K562 (cell line): Measurements from ENCODE around the gene HSD17B8. TPM values are rescaled to one million over a fixed set of nuclear protein-coding genes. Genes with fewer than 3 reads are reported as not detected.

Experiments
- CCAR2 ChIP-seq: fragments of 200-400 bp; formaldehyde crosslinking; IDR thresholded peaks from 2 replicates; pipeline ENCODE4 v1.6.1; 2017; ENCODE audit warnings: mild to moderate bottlenecking, low read depth, low read length
- CEBPB ChIP-seq: fragments of 450-650 bp; IDR thresholded peaks from 2 replicates; pipeline ENCODE4 v1.6.1; 2016; ENCODE audit warnings: missing genetic modification characterization, missing compliant biosample characterization
- CREM ChIP-seq: IDR thresholded peaks from 2 replicates; pipeline ENCODE4 v1.6.1; 2014; ENCODE audit warnings: antibody characterized with exemption, low read depth
- DNMT1 ChIP-seq: fragments of 450-650 bp; IDR thresholded peaks from 2 replicates; pipeline ENCODE4 v1.6.1; 2016; ENCODE audit warnings: antibody characterized with exemption, mild to moderate bottlenecking
- ETV6 ChIP-seq, 3 experiments: fragments of 150-350 bp in 1 of 3; sonication (generic) in 1 of 3; formaldehyde crosslinking in 1 of 3; IDR thresholded peaks; 2 replicates each; pipeline versions ENCODE4 v1.6.1 to v1.8.0; 2014 to 2022; ENCODE audit warnings: borderline replicate concordance in 2 of 3, low read depth in 2 of 3, antibody characterized with exemption in 1 of 3, low read length in 1 of 3, mild to moderate bottlenecking in 1 of 3, missing genetic modification reagents in 1 of 3
- EWSR1 ChIP-seq: fragments of 450-650 bp; IDR thresholded peaks from 2 replicates; pipeline ENCODE4 v1.6.1; 2018; ENCODE audit warnings: borderline replicate concordance, mild to moderate bottlenecking, low read depth, moderate library complexity; ENCODE audit not compliant: partially characterized antibody
- FOXJ2 ChIP-seq: fragments of 200-800 bp; sonication (Bioruptor generic); IDR thresholded peaks from 2 replicates; pipeline ENCODE4 v1.6.1; 2016; ENCODE audit warnings: missing genetic modification characterization, missing compliant biosample characterization
- FOXJ3 ChIP-seq: sonication (generic); formaldehyde crosslinking; IDR thresholded peaks from 2 replicates; pipeline ENCODE4 v1.4.0; 2020; ENCODE audit warnings: mild to moderate bottlenecking, missing genetic modification reagents
- GABPB2 ChIP-seq: fragments of 250-450 bp; sonication (Bioruptor Pico); conservative IDR thresholded peaks from 2 replicates; pipeline ENCODE4 v1.5.1; 2021; ENCODE audit warnings: mild to moderate bottlenecking
- HDAC1 ChIP-seq, 2 experiments: fragments of 450-650 bp; IDR thresholded peaks; 2 replicates each; pipeline ENCODE4 v1.6.1; 2016 to 2017; ENCODE audit warnings: inconsistent platforms in 1 of 2, mild to moderate bottlenecking in 1 of 2, moderate library complexity in 1 of 2
- HNRNPUL1 ChIP-seq: fragments of 200-400 bp; formaldehyde crosslinking; IDR thresholded peaks from 2 replicates; pipeline ENCODE4 v1.6.1; 2017; ENCODE audit warnings: low read length
- HOMEZ ChIP-seq: fragments of 250-450 bp; sonication (Bioruptor Pico); IDR thresholded peaks from 2 replicates; pipeline ENCODE4 v1.4.0; 2020; ENCODE audit warnings: mild to moderate bottlenecking, moderate library complexity
- KAT2B ChIP-seq: IDR thresholded peaks from one replicate; pipeline ENCODE4 v1.6.1; 2012; ENCODE audit warnings: low read depth, mild to moderate bottlenecking, control low read depth, inconsistent platforms, low read length, moderate library complexity
- MEIS2 ChIP-seq: fragments of 450-650 bp; IDR thresholded peaks from 2 replicates; pipeline ENCODE4 v1.6.1; 2014; ENCODE audit warnings: mild to moderate bottlenecking; ENCODE audit not compliant: partially characterized antibody
- PRDM10 ChIP-seq: fragments of 450-650 bp; IDR thresholded peaks from 2 replicates; pipeline ENCODE4 v1.6.1; 2018; ENCODE audit not compliant: partially characterized antibody
- PURB ChIP-seq: sonication (generic); formaldehyde crosslinking; IDR thresholded peaks from 2 replicates; pipeline ENCODE4 v1.9.0; 2021; ENCODE audit warnings: low read depth, mild to moderate bottlenecking, missing genetic modification reagents
- SIN3A ChIP-seq, 2 experiments: fragments of 150-350 bp in 1 of 2; IDR thresholded peaks; 2 replicates each; pipeline ENCODE4 v1.6.1; 2011 to 2016; ENCODE audit warnings: borderline replicate concordance in 2 of 2, low read depth in 2 of 2, low read length in 2 of 2, mild to moderate bottlenecking in 2 of 2, moderate library complexity in 2 of 2; ENCODE audit not compliant: control insufficient read depth in 1 of 2
- SIRT6 ChIP-seq: IDR thresholded peaks from one replicate; pipeline ENCODE4 v1.6.1; 2012; ENCODE audit warnings: low read depth, mild to moderate bottlenecking, control low read depth, inconsistent platforms, low read length, moderate library complexity
- SRSF3 ChIP-seq: fragments of 200-400 bp; formaldehyde crosslinking; IDR thresholded peaks from 2 replicates; pipeline ENCODE4 v1.6.1; 2016; ENCODE audit warnings: mild to moderate bottlenecking, low read length, moderate library complexity; ENCODE audit not compliant: insufficient read depth
- SRSF9 ChIP-seq: fragments of 200-400 bp; formaldehyde crosslinking; IDR thresholded peaks from 2 replicates; pipeline ENCODE4 v1.6.1; 2017; ENCODE audit warnings: low read depth, low read length, borderline replicate concordance
- ZFP1 ChIP-seq: fragments of 450-650 bp; formaldehyde crosslinking; IDR thresholded peaks from 2 replicates; pipeline ENCODE4 v1.4.0; 2020; ENCODE audit warnings: mild to moderate bottlenecking, mixed read lengths
- ZNF41 ChIP-seq: fragments of 250-450 bp; sonication (Bioruptor Pico); conservative IDR thresholded peaks from 2 replicates; pipeline ENCODE4 v1.4.0; 2020; ENCODE audit warnings: mild to moderate bottlenecking
- polyA plus RNA-seq, 8 experiments: library from polyadenylated mRNA; depleted of rRNA in 4 of 8; stranded (reverse) in 5 of 8; unstranded in 3 of 8; fragments of >200 nt; fragmentation: Nextera tagmentation in 2 of 8; fragmentation: Illumina TruSeq in 1 of 8; extraction: Ambion mirVana in 2 of 8; extraction: Trizol in 1 of 8; gene quantifications; 2 replicates each; pipeline versions ENCODE4 v1.2.1 to v1.2.3, GENCODE V29; 2011 to 2014; ENCODE audit warnings: inconsistent platforms in 1 of 8, missing spikeins in 1 of 8
- total RNA-seq, 7 experiments: library from RNA; depleted of rRNA in 6 of 7; stranded (reverse); fragments of >200 nt in 6 of 7; fragmentation: Illumina TruSeq in 2 of 7; extraction: Trizol in 2 of 7; gene quantifications; 2 replicates each; pipeline versions ENCODE4 v1.2.1 to v1.2.3, GENCODE V29; 2011 to 2021; ENCODE audit warnings: low replicate concordance in 1 of 7

The HSD17B8 gene
- total and polyA plus RNA-seq, 9 of the 15 experiments (the other 6 are each of a cell fraction or from before 2014, with no cell fraction given), result 3.7 to 35.2 (median 14.2) TPM

- no peak for TF ChIP-seq FOXJ2 (tag)
- TF ChIP-seq EWSR1, result no peak
- TF ChIP-seq CREM, result peak; percentile 78
- no peak for TF ChIP-seq ZNF41 (CRISPR knock-in tag)
- peak; percentile 84; the same call in 1 of the 2 replicates for TF ChIP-seq DNMT1
- TF ChIP-seq ETV6 (IDR thresholded peaks at IDR 0.05; ENCODE audit: borderline replicate concordance in 1 of 2, low read depth in 2 of 2, low read length in 1 of 2), result no peak
- no peak for TF ChIP-seq ETV6 (CRISPR knock-in tag; IDR thresholded peaks at IDR 0.05; ENCODE audit: borderline replicate concordance)
- TF ChIP-seq SRSF3, result no peak
- no peak for TF ChIP-seq PURB (CRISPR knock-in tag)
- no peak for TF ChIP-seq FOXJ3 (CRISPR knock-in tag)
- peak; percentile 49; the same call in 1 of the 2 replicates for TF ChIP-seq CEBPB
- TF ChIP-seq MEIS2, result peak; percentile 35
- 0 out of 2 replicates have a peak, but pooled peaks have one; percentile 5 for TF ChIP-seq HOMEZ (CRISPR knock-in tag)
- TF ChIP-seq SIRT6, result no peak
- no peak for TF ChIP-seq SRSF9
- no peak for TF ChIP-seq HNRNPUL1
- no peak; a peak in 1 of 4 replicates for TF ChIP-seq SIN3A (IDR thresholded peaks at IDR 0.05; ENCODE audit: borderline replicate concordance in 2 of 2, control insufficient read depth in 1 of 2, low read depth in 2 of 2, low read length in 2 of 2)
- peak; percentile 10; the same call in 1 of the 2 replicates for TF ChIP-seq ZFP1 (CRISPR knock-in tag)
- TF ChIP-seq PRDM10, result peak; percentile 65
- no peak for TF ChIP-seq KAT2B
- no peak for TF ChIP-seq CCAR2
- TF ChIP-seq GABPB2 (CRISPR knock-in tag), result no peak
- TF ChIP-seq HDAC1 (IDR thresholded peaks at IDR 0.05), result peak in 1 of 2 experiments; percentile 40; a peak in 2 of 4 replicates
Measured at GRCh38 chr6:33248932-33249731, 44.7 kb downstream of the HSD17B8 start (continued).
